Glutamatergic neuron (in vitro differentiated cells): ENCODE measurements around the gene TXLNA. TPM values are rescaled to one million over a fixed set of nuclear protein-coding genes. Genes with fewer than 3 reads are reported as not detected.
"Not testable (repeated sequence)": the region's sequence is repeated elsewhere in the genome, so short reads cannot be mapped to it uniquely, and the experiment has no call there.

Experiments used
- DNase-seq: peaks from one replicate; pipeline ENCODE4 v3.0.0; 2022
- H3K27ac Mint-ChIP-seq: one replicate; pipeline ENCODE4 v1.8.0; 2020; ENCODE audit warnings: mild to moderate bottlenecking, mixed read lengths, inconsistent platforms; ENCODE audit not compliant: unreplicated experiment
- H3K27me3 Mint-ChIP-seq: one replicate; pipeline ENCODE4 v1.8.0; 2020; ENCODE audit warnings: mild to moderate bottlenecking, moderate library complexity, mixed read lengths, inconsistent platforms; ENCODE audit not compliant: unreplicated experiment
- H3K36me3 Mint-ChIP-seq: one replicate; pipeline ENCODE4 v1.8.0; 2020; ENCODE audit warnings: mild to moderate bottlenecking, mixed read lengths, inconsistent platforms; ENCODE audit not compliant: unreplicated experiment
- H3K4me1 Mint-ChIP-seq: one replicate; pipeline ENCODE4 v1.8.0; 2020; ENCODE audit warnings: mild to moderate bottlenecking, low read depth, mixed read lengths, inconsistent platforms; ENCODE audit not compliant: unreplicated experiment
- H3K4me3 Mint-ChIP-seq: one replicate; pipeline ENCODE4 v1.8.0; 2020; ENCODE audit warnings: mild to moderate bottlenecking, mixed read lengths, inconsistent platforms; ENCODE audit not compliant: unreplicated experiment
- H3K9me3 Mint-ChIP-seq: one replicate; pipeline ENCODE4 v1.8.0; 2020; ENCODE audit warnings: mild to moderate bottlenecking, moderate library complexity, mixed read lengths, inconsistent platforms; ENCODE audit not compliant: unreplicated experiment
- CTCF ChIP-seq: fragments of 200-600 bp; sonication (generic); IDR thresholded peaks from one replicate; pipeline ENCODE4 v1.5.0; 2021; ENCODE audit not compliant: partially characterized antibody, unreplicated experiment
- long read RNA-seq: library from polyadenylated mRNA; unstranded; transcript quantifications from one replicate; pipeline ENCODE4 v2.0.0, GENCODE V29; 2020; ENCODE audit not compliant: unreplicated experiment
- total RNA-seq: library from RNA; stranded (reverse); fragmentation: NEBNext Ultra II Directional; extraction: Animal tissue kit (Norgen Biotek cat#: 25700); gene quantifications from one replicate; pipeline ENCODE4 v1.2.1, GENCODE V29; 2021; ENCODE audit not compliant: unreplicated experiment

The TXLNA gene
- total RNA-seq = 48.6 TPM
- long read RNA-seq, partial matches to known transcripts = 1 of 11 reads
- long read RNA-seq, other reads (novel, unspliced or antisense) = 10 of 11 reads

GRCh38 chr1:32179443-32180185, at the start of gene TXLNA:
TXLNA (plus strand) TSS chr1:32179675; CDS start chr1:32180346, 671 bp downstream.
- peak; percentile 96 for DNase-seq
- Mint-ChIP-seq H3K36me3 (no peaks in the 10 kb centered on the region), H3K27ac (peak within 1 kb of the TSS; percentile 95), H3K4me1 (peaks cover 11% of the 10 kb centered on the region), H3K4me3 (peak within 1 kb of the TSS; percentile 92), H3K27me3 (peaks cover 5% of the 10 kb centered on the region), H3K9me3 (peaks cover 8% of the 10 kb centered on the region)
- TF ChIP-seq CTCF = peak; percentile 12

- not testable (repeated sequence) for H3K27me3 Mint-ChIP-seq, H3K4me1 Mint-ChIP-seq, DNase-seq, H3K27ac Mint-ChIP-seq, H3K4me3 Mint-ChIP-seq, H3K36me3 Mint-ChIP-seq, H3K9me3 Mint-ChIP-seq
Observed at GRCh38 chr1:32133950-32134280, 45.6 kb upstream of the TXLNA start.

- TF ChIP-seq CTCF = no peak
- H3K4me3 Mint-ChIP-seq = no peak overlapping the region
- H3K36me3 Mint-ChIP-seq = no peaks in the 10 kb centered on the region
- no peak for DNase-seq
- no peaks in the 10 kb centered on the region for H3K4me1 Mint-ChIP-seq
- H3K9me3 Mint-ChIP-seq = no peaks in the 10 kb centered on the region
- H3K27me3 Mint-ChIP-seq = no peaks in the 10 kb centered on the region
- H3K27ac Mint-ChIP-seq = no peak overlapping the region
Observed at GRCh38 chr1:32137111-32137510, 42.4 kb upstream of the TXLNA start.

GRCh38 chr1:32138965-32139364, 40.5 kb upstream of the TXLNA start:
- Mint-ChIP-seq H3K36me3 (no peaks in the 10 kb centered on the region), H3K4me3 (no peak overlapping the region), H3K27ac (no peak overlapping the region), H3K27me3 (no peaks in the 10 kb centered on the region), H3K9me3 (no peaks in the 10 kb centered on the region), H3K4me1 (no peaks in the 10 kb centered on the region)
- no peak for TF ChIP-seq CTCF
- no peak for DNase-seq

GRCh38 chr1:32142446-32143301, 36.8 kb upstream of the TXLNA start:
- TF ChIP-seq CTCF = no peak
- Mint-ChIP-seq H3K36me3 (no peaks in the 10 kb centered on the region), H3K4me1 (no peaks in the 10 kb centered on the region), H3K27me3 (no peaks in the 10 kb centered on the region), H3K9me3 (no peaks in the 10 kb centered on the region), H3K4me3 (no peak overlapping the region), H3K27ac (peak overlapping the region; percentile 28)
- no peak for DNase-seq

GRCh38 chr1:32143302-32143695, 36.2 kb upstream of the TXLNA start:
- not testable (repeated sequence) for H3K4me3 Mint-ChIP-seq, H3K27me3 Mint-ChIP-seq, H3K36me3 Mint-ChIP-seq, H3K27ac Mint-ChIP-seq, H3K4me1 Mint-ChIP-seq, H3K9me3 Mint-ChIP-seq, DNase-seq
